Thyroid gland (tissue), 4 donors: ENCODE measurements around the gene POR.

Experiments used
- CTCF ChIP-seq, 6 experiments: fragments of 200-600 bp in 3 of 6; fragments of 450-650 bp in 3 of 6; sonication (generic) in 3 of 6; IDR thresholded peaks; one replicate each; pipeline ENCODE4 v1.5.1; 2016 to 2019; ENCODE audit warnings: antibody characterized with exemption in 6 of 6, mild to moderate bottlenecking in 2 of 6, inconsistent platforms in 1 of 6, moderate library complexity in 1 of 6
- POLR2A ChIP-seq, 2 donors: fragments of 450-650 bp; IDR thresholded peaks; one replicate each; pipeline ENCODE4 v1.6.1; 2017; ENCODE audit warnings: antibody characterized with exemption in 2 of 2, mild to moderate bottlenecking in 2 of 2, moderate library complexity in 1 of 2

- no peak for TF ChIP-seq POLR2A (IDR thresholded peaks at IDR 0.05)
- TF ChIP-seq CTCF (IDR thresholded peaks at IDR 0.05), result no peak
Measured at GRCh38 chr7:75992083-75992755, 77.3 kb downstream of the POR start.
